Hematopoietic multipotent progenitor cell treated with erythropoietin and hydrocortisone succinate and interleukin-3 and kit ligand, for 17 days (in vitro differentiated cells): ENCODE measurements around the gene RCAN3.
"Not testable (repeated sequence)": the region's sequence is repeated elsewhere in the genome, so short reads cannot be mapped to it uniquely, and the experiment has no call there.

Experiments
- DNase-seq: peaks from one replicate; pipeline ENCODE4 v3.0.0-alpha.2; 2015; ENCODE audit warnings: low spot score

Gene RCAN3

GRCh38 chr1:24502709-24503058 is at the start of gene RCAN3:
Gene RCAN3 (plus strand): TSS chr1:24502836. CDS start chr1:24514373, 11,537 bp downstream.
- peak; percentile 46 for DNase-seq

GRCh38 chr1:24452922-24453485 is 49.6 kb upstream of the RCAN3 start:
- DNase-seq = no peak

- DNase-seq = no peak
Observed at GRCh38 chr1:24454673-24455072, 48.0 kb upstream of the RCAN3 start.

GRCh38 chr1:24455272-24455671 is 47.4 kb upstream of the RCAN3 start:
- DNase-seq = no peak

- no peak for DNase-seq
Observed at GRCh38 chr1:24457866-24458265, 44.8 kb upstream of the RCAN3 start.

GRCh38 chr1:24459551-24460266 is 42.9 kb upstream of the RCAN3 start:
- DNase-seq = no peak

- DNase-seq = not testable (repeated sequence)
Observed at GRCh38 chr1:24462128-24462527, 40.5 kb upstream of the RCAN3 start.

GRCh38 chr1:24463776-24464735 is 38.6 kb upstream of the RCAN3 start:
- DNase-seq = no peak

- no peak for DNase-seq
Observed at GRCh38 chr1:24465099-24465498, 37.5 kb upstream of the RCAN3 start.

- no peak for DNase-seq
Observed at GRCh38 chr1:24465638-24466037, 37.0 kb upstream of the RCAN3 start.

- no peak for DNase-seq
Observed at GRCh38 chr1:24468685-24469316, 33.8 kb upstream of the RCAN3 start.

- DNase-seq = no peak
Observed at GRCh38 chr1:24470592-24470991, 32.0 kb upstream of the RCAN3 start.

- DNase-seq = no peak
Observed at GRCh38 chr1:24472527-24473251, 29.9 kb upstream of the RCAN3 start.

GRCh38 chr1:24474193-24474592 is 28.4 kb upstream of the RCAN3 start:
- DNase-seq = no peak

GRCh38 chr1:24475700-24476099 is 26.9 kb upstream of the RCAN3 start:
- DNase-seq = no peak

GRCh38 chr1:24476571-24476970 is 26.1 kb upstream of the RCAN3 start:
- DNase-seq = no peak

- DNase-seq = no peak
Observed at GRCh38 chr1:24477309-24477708, 25.3 kb upstream of the RCAN3 start.

- DNase-seq = no peak
Observed at GRCh38 chr1:24481101-24481500, 21.5 kb upstream of the RCAN3 start.

GRCh38 chr1:24481843-24482610 is 20.6 kb upstream of the RCAN3 start:
- no peak for DNase-seq

GRCh38 chr1:24483441-24483840 is 19.2 kb upstream of the RCAN3 start:
- no peak for DNase-seq

- DNase-seq = no peak
Observed at GRCh38 chr1:24484199-24484598, 18.4 kb upstream of the RCAN3 start.
